Thoracic aorta (tissue), 2 donors: ENCODE results near the gene SESN3. TPM values are rescaled to one million over a fixed set of nuclear protein-coding genes. Genes with fewer than 3 reads are reported as not detected.

Experiments
- ATAC-seq: fragments of 150-250 bp; one replicate; pipeline ENCODE4 v1.8.0; 2017; ENCODE audit warnings: low read depth; ENCODE audit not compliant: insufficient number of reproducible peaks, low FRiP score
- DNase-seq: peaks from one replicate; pipeline ENCODE4 v3.0.0-alpha.2; 2020; ENCODE audit warnings: low spot score
- H3K27ac ChIP-seq, 2 donors: fragments of 200-600 bp; sonication (generic); 1 replicate in 1 of 2; 2 replicates in 1 of 2; pipeline ENCODE4 v1.5.1; 2016; ENCODE audit warnings: mild to moderate bottlenecking in 2 of 2, moderate library complexity in 2 of 2
- H3K27me3 ChIP-seq: fragments of 200-600 bp; sonication (generic); replicated peaks from 2 replicates; pipeline ENCODE4 v1.6.0; 2016; ENCODE audit warnings: mild to moderate bottlenecking; ENCODE audit not compliant: insufficient read depth
- H3K36me3 ChIP-seq: fragments of 200-600 bp; sonication (generic); one replicate; pipeline ENCODE4 v1.5.1; 2016
- H3K4me1 ChIP-seq, 2 donors: fragments of 200-600 bp; sonication (generic); 1 replicate in 1 of 2; 2 replicates in 1 of 2; pipeline versions ENCODE4 v1.5.1 to v1.6.0; 2016; ENCODE audit warnings: low read depth in 2 of 2, mild to moderate bottlenecking in 1 of 2; ENCODE audit not compliant: control insufficient read depth in 1 of 2
- H3K4me3 ChIP-seq: fragments of 200-600 bp; sonication (generic); 2 replicates; pipeline ENCODE4 v1.5.1; 2016; ENCODE audit warnings: mild to moderate bottlenecking
- H3K9me3 ChIP-seq: fragments of 200-600 bp; sonication (generic); 2 replicates; pipeline ENCODE4 v1.5.1; 2016
- total RNA-seq, 2 donors: library from RNA; depleted of rRNA; stranded (reverse); fragments of >200 nt; gene quantifications; one replicate each; pipeline versions ENCODE4 v1.1.0 to v1.2.3, GENCODE V29; 2016
- TF ChIP-seq, protein P1 (sequence below): fragments of 200-600 bp; sonication (generic); IDR thresholded peaks from one replicate; pipeline ENCODE4 v1.5.1; 2019; ENCODE audit warnings: antibody characterized with exemption

SESN3 gene
- total RNA-seq, 2 donors from 2014 or later: 37.9 to 41.3 TPM

DNA sequence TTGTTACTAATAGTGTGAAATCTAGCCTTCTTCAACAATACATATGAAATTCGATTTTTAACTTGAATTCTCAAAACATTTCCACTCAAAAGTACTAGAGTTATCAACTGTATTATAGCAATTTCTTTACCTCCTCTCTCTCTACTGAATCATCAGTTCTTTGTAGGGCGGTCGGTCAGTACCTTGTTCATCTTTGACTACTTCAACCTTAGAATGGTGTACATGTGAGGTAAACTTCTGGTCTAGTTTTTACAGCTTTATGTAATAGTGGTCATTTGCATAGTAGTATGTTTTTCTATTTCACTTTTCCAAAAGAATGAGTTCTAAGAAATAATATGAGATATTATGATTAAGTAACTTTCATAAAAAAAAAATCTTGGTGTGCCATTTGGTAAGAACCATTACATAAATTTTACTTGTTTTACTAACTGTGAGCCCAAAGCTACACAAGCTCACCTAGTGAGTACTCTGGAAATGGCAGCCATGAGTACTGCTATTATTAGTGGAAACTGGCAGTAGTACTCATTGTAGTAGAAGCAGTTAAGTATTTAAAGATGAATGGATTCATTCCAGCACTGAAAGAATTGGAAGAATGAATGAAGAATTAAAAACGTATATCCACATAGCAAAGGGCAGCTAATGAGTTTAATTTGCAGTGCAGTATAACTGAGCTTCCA lies 30.1 kb downstream of the SESN3 start:
- Histone ChIP-seq H3K36me3 (no peaks in the 10 kb centered on the region), H3K9me3 (no peaks in the 10 kb centered on the region), H3K27me3 (no peaks in the 10 kb centered on the region), H3K4me3 (no peak overlapping the region), H3K27ac (no peak overlapping the region), H3K4me1 (no peaks in the 10 kb centered on the region)
- TF ChIP-seq, protein P1, sequence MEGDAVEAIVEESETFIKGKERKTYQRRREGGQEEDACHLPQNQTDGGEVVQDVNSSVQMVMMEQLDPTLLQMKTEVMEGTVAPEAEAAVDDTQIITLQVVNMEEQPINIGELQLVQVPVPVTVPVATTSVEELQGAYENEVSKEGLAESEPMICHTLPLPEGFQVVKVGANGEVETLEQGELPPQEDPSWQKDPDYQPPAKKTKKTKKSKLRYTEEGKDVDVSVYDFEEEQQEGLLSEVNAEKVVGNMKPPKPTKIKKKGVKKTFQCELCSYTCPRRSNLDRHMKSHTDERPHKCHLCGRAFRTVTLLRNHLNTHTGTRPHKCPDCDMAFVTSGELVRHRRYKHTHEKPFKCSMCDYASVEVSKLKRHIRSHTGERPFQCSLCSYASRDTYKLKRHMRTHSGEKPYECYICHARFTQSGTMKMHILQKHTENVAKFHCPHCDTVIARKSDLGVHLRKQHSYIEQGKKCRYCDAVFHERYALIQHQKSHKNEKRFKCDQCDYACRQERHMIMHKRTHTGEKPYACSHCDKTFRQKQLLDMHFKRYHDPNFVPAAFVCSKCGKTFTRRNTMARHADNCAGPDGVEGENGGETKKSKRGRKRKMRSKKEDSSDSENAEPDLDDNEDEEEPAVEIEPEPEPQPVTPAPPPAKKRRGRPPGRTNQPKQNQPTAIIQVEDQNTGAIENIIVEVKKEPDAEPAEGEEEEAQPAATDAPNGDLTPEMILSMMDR: no peak
- ATAC-seq (no peak), DNase-seq (no peak)

DNA sequence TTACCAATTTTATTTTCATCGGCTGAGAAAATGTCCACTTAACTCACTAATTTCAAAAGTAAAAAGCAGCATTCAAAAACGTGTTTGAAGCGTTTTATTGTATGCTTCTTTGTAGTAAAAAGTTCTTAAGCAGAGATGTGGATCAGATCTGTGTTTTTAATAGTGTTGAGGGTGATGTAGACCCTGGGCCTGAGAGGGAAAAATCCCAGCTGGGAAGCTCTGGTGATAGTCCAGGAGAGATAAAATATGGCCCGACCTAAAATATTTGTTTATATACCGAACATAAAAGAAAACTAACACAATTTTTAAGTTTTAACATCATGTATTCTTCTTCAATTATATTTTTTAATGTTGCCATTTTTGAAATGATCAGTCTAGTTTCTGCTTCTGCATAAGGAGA lies 35.2 kb downstream of the SESN3 start:
- DNase-seq (no peak), ATAC-seq (no peak)
- no peaks in the 10 kb centered on the region for H3K9me3 ChIP-seq
- peaks cover 4% of the 10 kb centered on the region for H3K36me3 ChIP-seq
- H3K27ac ChIP-seq: no peak overlapping the region
- no peaks in the 10 kb centered on the region for H3K27me3 ChIP-seq
- peaks cover 0 to 5% of the 10 kb centered on the region in 2 donors for H3K4me1 ChIP-seq
- TF ChIP-seq, protein P1: no peak
- H3K4me3 ChIP-seq: no peak overlapping the region

DNA sequence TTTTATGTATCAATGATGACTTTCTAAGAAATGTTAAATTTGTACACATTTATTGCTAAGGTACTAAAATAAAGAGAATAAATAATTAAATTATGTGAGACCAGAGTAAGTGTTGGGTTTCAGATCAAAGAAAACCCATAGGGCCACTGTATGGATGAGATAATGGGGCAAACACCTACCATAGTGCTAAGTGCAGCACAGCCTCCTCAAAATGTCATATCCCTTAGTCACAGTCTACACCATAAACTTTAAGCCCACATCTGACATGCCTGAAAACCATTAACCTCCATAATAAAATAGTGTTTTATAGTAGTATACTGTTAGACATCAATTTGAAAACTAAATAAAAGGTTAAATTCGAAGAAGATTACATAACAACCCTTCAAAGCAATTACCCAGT lies 37.5 kb downstream of the SESN3 start:
- Histone ChIP-seq H3K4me1 (peaks cover 0 to 5% of the 10 kb centered on the region in 2 donors), H3K36me3 (peaks cover 7% of the 10 kb centered on the region), H3K4me3 (no peak overlapping the region), H3K27ac (no peak overlapping the region), H3K9me3 (no peaks in the 10 kb centered on the region), H3K27me3 (no peaks in the 10 kb centered on the region)
- DNase-seq (no peak), ATAC-seq (no peak)
- TF ChIP-seq, protein P1: no peak

DNA sequence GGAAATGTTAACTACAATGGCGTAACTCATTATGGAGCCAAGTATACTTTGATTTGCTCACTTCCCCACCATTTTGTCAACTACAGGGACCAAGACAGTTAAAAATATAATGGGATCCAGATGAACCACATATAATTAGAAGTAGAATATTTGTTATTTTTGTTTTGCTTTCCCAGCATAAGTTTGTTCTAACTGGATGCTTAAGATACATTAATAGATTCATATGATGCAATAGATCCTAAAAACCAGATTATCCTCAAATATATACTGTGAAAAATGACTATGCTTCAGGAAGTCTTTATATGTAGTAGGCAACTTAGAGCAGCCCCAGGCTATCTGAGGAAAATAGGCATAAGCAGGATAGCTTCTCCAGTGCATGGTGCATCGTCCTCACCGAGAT lies 38.3 kb downstream of the SESN3 start:
- Histone ChIP-seq H3K27ac (no peak overlapping the region), H3K9me3 (no peaks in the 10 kb centered on the region), H3K4me1 (peaks cover 0 to 5% of the 10 kb centered on the region in 2 donors), H3K27me3 (no peaks in the 10 kb centered on the region), H3K4me3 (no peak overlapping the region), H3K36me3 (peaks cover 7% of the 10 kb centered on the region)
- TF ChIP-seq, protein P1: no peak
- no peak for ATAC-seq
- no peak for DNase-seq

DNA sequence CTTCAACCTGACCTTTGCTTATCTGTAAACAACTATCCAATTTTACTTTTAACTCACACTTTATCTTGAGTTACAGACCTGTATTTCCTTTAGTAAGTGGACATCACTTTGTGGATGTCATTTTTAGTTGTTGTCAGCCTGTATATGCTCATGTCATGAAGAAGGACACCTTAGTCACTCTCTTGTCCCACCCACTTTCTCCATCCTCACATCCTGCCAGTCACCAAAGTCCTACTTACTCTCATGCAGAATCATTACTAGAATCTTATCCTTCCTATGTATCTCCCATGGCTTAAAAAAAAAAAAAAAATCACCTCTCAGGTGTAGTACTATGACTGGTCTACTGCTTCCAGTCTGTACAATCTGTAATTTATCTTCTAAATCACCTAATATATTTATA lies 43.3 kb downstream of the SESN3 start:
- Histone ChIP-seq H3K4me3 (no peak overlapping the region), H3K36me3 (peaks cover 14% of the 10 kb centered on the region), H3K27me3 (no peaks in the 10 kb centered on the region), H3K9me3 (no peaks in the 10 kb centered on the region), H3K4me1 (peaks cover 0 to 1% of the 10 kb centered on the region in 2 donors), H3K27ac (no peak overlapping the region)
- no peak for DNase-seq
- TF ChIP-seq, protein P1: no peak
- no peak for ATAC-seq
